Right renal cortex interstitium (tissue), 3 donors: Measurements from ENCODE around the gene GATB. TPM values are rescaled to one million over a fixed set of nuclear protein-coding genes. Genes with fewer than 3 reads are reported as not detected.
"Not testable (repeated sequence)": the region's sequence is repeated elsewhere in the genome, so short reads cannot be mapped to it uniquely, and the experiment has no call there.

Source experiments
- DNase-seq, 3 donors: peaks; one replicate each; pipeline ENCODE4 v3.0.0-alpha.2; 2013; ENCODE audit warnings: low read depth in 3 of 3, low spot score in 2 of 3
- polyA plus RNA-seq, 3 donors: library from polyadenylated mRNA; unstranded; fragments of 120-200 nt; gene quantifications; one replicate each; pipeline ENCODE4 v1.2.1, GENCODE V29; 2013; ENCODE audit not compliant: insufficient read length in 3 of 3

The GATB gene
- polyA plus RNA-seq, 3 donors, result 33.2 to 38.0 (median 33.6) TPM

DNA sequence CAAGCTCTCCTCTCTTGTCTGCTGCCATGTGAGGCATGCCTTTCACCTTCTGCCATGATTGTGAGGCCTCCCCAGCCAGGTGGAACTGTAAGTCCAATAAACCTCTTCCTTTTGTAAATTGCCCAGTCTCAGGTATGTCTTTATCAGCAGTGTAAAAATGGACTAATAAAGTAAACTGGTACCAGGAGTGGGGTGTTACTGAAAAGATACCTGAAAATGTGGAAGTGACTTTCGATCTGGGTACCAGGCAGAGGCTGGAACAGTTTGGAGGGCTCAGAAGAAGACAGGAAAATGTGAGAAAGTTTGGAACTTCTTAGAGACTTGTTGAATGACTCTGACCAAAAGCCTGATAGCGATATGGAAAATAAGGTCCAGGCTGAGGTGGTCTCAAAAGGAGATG, 24.0 kb downstream of the GATB start:
- DNase-seq, result not testable (repeated sequence)

DNA sequence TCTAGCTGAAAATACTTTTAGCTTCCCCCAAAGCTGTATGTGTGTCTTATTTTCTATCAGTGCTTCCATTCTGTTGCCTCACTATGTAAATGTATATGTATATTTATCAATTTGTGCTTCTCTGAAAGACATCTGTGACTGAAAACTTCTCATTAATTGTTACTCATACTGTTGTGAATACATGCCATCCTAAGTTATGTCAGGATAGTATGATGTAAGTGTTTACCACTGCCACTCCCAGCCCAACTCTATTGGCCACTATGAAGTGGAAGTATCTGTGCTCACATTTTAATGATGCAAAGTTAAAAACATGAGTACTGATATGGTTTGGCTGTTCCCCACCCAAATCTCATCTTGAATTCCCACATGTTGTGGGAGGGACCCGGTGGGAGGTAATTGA, 24.4 kb downstream of the GATB start:
- no peak for DNase-seq

- not testable (repeated sequence) for DNase-seq
These were observed 29.1 kb downstream of the GATB start for GRCh38 chr4:151731670-151732069.

DNA sequence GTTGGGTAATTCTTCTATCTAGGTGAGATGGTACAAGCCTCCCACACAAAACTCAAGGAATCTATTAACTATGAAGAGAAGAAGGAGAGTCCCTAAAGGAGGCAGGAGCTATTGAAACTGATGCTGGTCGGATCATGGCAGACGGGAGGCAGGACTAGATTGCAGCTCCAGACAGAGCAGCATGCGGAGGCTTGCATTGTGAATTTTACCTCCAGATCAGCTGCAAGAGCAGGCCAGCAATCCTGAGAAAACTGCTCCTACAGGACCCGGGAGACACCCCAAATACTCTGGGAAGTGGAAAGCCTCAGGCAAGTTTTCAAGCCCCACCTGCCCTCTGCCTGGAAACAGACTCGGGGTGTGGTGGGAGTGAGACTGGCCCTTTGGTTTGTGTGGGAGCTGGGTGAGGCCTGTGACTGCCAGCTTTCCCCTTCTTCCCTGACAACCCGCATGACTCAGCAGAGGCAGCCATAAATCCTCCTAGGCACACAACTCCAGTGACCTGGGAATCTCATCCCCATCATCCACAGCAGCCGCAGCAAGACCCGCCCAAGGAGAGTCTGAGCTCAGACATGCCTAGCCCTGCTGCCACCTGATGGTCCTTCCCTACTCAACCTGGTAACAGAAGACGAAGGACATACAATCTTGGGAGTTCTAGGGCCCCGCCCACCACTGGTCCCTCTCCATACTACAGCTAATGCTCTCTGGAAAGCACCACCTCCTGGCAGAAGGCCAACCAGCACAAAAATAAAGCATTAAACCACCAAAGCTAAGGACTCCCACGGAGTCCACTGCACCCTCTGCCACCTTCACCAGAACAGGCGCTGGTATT, 30.9 kb downstream of the GATB start:
- no peak for DNase-seq

GRCh38 chr4:151728679-151729078, 32.1 kb downstream of the GATB start:
- DNase-seq, result no peak

DNA sequence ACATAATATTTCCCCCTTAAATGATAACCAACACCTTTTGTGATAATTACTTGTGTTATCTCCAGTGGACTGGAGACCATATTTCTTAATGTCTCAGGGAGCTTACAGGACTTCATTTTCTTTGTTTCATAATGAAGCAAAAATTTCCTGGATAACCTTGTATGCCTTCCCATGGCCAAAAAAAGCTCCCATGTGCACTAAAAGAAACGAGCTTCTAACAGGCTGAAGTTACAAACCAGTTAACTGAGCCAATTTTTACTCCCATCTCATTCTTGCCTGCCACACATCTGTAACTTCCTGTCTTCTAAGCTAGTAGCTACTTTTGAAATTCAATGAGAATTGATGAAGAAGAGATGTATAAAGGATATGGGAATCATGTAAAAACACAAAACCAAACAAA, 32.8 kb downstream of the GATB start:
- no peak for DNase-seq

DNA sequence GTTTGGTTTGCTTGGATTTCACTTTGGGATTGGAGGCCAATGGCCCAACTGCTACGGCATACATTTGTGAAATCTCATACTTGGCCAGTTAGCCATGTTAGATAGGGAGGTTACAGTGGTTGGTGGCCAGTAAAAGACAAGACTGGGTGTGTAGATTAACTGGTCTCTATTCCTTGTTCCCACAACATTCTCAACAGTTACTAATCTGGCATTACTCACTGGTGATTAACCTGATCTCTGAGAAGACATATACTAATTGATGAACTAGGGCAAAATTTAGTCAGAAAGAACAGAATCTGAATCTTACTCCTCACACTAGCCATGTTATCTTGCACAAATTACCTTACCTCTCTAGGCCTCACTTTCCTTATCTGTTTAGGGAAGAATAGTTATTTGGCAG, 33.4 kb downstream of the GATB start:
- no peak for DNase-seq

DNA sequence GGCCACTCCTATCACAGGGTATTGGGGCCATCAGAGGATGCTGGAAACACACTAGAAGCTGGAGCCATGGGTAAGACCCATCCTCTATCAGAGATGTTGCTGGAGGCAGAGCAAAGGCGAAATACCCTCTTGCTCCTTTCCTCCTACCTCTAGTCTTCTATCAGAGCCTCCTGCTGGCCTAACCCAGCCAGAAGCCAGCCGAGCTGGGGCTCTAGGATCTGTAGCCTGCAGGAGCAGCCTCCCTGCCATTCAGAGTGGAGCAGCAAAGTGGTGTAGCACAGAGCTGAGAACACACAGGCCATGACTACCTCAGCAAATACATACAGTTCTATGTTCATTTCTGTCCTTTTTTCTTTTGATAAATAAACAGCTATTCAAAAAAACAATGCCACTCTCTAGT, 35.7 kb downstream of the GATB start:
- DNase-seq, result no peak

- no peak for DNase-seq
These were observed 38.9 kb downstream of the GATB start for GRCh38 chr4:151721916-151722315.

- DNase-seq, result no peak
These were observed 39.3 kb downstream of the GATB start for GRCh38 chr4:151721466-151721865.

DNA sequence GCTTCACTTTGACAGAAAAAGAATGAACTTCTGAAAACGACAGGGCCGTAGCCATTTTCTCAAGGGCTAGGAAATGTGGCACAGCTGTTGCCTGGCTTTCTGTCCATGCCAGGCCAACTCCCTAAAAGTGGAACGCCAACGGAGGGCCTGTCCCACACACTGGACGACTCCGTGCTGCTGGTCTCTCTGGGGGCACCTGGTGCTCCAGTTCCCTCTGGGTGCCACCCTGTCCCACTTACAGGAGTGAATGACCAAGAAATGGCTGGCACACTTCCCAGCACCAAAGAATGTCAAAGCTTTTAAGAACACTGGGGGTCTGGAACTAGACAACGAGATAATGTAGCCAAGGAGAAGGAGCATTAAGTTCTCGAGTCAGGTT, 40.9 kb downstream of the GATB start:
- no peak for DNase-seq

GRCh38 chr4:151718984-151719955, 41.5 kb downstream of the GATB start:
- DNase-seq, result no peak

DNA sequence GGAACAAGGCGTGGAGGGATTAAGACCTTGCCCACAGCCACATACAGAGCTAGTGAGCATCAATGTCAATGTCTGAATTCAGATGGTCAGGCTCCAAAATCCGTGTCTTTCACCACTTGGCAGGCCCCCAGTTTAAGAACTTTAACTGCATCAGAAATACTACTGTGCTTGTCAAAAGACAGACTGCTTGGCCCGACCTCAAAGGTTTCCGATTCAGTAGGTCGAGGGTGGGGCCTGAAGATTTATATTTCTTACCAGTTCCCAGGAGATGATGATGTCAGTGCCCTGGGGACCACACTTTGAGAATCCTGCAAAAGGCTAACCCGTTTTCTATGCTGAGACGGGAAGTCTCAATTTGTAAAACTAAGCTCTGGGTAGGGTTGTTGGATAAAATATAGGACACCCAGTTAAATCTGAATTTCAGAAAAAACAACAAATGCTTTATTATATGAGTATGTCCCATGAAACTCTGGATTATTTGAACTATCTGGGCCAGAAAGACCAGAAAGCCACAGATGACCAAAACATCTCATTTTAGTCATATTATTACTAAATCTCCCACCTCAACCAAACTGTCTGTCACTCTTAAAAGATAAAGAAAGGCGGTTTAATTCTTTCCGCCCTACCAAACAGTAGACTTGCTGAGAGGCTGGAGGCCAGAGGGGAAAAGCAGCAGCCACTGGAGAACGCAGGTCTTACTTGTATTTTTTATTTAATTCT, 42.7 kb downstream of the GATB start:
- no peak for DNase-seq

DNA sequence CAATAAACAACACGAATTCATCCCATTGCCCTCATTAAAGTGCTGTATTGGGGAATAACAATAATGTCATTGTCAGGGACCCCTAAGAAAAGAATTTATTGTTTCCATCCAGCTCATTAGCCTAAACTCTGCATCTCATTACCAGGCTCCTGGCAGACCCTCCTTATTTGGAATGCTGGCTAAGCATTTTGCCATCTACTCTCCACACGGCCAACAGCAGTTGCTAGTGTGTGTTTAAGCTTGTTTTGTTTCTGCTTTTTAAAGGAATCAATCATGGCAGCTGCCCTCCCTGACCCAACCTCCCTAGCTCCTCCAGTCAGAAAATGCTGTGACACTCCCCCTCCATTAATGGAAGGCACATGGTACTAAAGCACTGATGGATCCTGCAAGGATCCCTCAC, 43.5 kb downstream of the GATB start:
- DNase-seq, result no peak

DNA sequence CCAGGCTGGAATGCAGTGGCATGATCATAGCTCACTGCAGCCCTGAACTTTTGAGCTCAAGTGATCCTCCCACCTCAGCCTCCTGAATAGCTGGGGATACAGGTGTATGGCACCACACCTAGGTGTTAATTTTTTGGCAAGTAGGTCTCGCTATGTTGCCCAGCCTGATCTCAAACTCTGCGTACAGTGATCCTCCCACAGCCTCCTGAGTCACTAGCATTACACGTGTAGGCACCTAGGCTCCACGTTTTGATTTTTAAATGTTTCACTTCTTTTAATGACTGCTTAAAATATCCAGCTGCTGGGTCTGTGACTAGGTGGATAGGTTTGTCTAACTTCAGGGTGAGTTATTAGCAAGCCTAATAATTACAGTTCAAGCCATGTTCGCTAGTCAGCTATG, 44.5 kb downstream of the GATB start:
- no peak for DNase-seq

DNA sequence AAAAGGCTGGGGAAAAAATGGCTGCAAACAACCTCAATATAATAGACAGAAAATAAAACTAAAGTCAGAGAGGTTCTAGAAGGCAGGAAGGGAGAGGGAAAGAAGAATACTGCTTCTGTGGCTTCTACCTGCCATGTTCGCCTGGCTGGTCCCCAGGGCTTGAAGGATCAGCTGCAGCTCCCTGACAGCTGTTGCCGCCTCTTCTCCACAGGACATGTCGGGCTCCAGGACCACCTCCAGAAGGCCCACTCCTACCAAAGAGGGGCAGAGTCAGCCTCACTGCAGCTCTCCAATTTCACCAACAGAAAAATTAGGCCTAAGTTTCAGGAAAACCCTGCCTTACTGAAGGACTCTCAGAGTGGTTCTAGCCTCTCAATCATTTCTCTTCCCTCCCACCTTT, 44.9 kb downstream of the GATB start:
- DNase-seq, result no peak

DNA sequence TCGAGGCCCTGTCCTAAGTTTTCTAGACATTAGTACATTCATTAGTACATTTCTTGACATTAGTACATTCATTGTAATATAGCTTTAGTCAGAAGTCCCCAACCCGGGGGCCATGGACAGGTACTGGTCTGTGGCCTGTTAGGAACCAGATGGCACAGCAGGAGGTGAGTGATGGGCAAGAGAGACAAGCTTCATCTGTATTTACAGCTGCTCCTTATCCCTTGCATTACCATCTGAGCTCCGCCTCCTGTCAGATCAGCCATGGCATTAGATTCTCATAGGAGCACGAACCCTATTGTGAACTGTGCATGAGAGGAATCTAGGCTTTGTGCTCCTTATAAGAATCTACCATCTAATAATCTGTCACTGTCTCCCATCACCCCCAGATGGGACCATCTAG, 48.0 kb downstream of the GATB start:
- no peak for DNase-seq

DNA sequence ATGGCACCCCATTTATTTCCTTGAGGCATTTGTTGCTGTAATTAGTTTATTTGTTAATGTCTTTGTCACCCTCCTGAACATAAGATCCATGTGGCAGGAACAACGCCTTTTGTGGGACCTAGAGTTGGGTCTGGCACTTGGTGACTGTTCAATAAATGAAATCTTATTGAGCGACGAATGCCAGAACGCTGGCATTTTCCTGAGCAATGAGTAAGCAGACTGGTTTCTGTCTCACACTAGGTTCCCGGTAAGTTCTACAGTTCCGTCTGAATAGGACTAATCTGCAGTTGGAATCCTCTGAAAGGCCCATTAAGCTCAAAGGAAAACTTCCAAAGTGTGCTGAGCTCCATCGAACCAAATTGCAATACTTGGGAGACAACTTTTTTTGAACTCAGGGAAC, 49.2 kb downstream of the GATB start:
- no peak for DNase-seq

DNA sequence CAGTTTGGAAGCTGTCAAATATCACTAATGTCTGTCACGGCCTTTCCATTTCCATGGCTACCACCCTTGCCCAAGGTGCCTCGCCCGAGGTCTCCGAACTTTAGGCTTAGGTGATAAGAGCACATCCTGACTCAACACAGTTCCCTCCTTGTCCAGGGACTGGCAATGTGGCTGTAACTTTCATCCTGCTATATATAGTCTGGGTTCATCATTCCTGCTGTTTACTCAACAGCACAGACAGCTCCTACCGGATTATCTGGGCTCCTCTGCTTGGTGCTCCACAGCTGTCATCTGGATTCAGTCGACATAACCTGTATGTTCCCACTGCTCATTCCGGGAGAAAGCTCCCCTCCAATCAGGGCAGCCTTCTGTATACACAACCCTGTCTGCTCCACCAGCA, 51.2 kb downstream of the GATB start:
- DNase-seq, result no peak

DNA sequence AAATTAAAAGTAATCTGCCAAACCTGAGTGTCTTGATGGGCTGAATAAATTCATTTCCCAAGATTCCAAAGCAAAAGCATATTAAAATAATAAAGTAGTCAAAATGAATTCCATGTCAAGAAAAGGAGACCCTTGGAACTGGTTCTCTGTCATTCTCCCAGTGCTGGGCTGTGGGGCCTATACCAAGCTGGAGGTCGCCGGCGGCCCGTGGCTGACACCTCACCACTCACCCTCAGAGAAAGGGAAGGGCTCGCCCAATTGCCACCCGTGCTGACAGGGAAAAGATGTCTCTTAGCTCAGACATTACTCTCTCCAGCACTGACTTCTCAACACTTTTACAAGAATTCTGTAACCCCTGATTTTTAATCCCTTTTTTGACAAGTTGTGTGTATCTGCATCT, 51.7 kb downstream of the GATB start:
- DNase-seq, result no peak

DNA sequence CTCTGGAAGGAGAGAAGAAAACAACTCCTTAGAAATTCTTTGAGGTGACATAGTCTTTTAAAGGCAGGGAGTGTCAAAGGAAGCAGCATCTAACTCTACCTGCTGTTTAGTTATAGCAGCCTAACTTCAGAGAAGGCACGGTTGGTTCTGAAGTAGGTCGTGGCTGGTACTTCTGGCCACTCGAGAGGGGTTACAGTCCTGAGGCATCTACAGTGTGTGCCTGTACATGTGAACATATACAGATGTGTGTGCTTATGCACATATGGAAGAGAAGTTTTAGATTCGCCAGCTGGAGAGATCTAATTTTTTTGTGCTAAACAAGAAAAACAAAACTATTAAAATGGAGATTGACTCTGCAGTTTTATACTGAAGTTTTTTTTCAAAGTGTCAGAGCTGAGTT, 52.7 kb downstream of the GATB start:
- no peak for DNase-seq
